D341Med (cell line): ENCODE results near the gene CDK4.
"Not testable (repeated sequence)": the region's sequence is repeated elsewhere in the genome, so short reads cannot be mapped to it uniquely, and the experiment has no call there.

Experiments used
- DNase-seq: peaks from one replicate; pipeline ENCODE4 v3.0.0; 2012; ENCODE audit warnings: low spot score

CDK4 gene

DNA sequence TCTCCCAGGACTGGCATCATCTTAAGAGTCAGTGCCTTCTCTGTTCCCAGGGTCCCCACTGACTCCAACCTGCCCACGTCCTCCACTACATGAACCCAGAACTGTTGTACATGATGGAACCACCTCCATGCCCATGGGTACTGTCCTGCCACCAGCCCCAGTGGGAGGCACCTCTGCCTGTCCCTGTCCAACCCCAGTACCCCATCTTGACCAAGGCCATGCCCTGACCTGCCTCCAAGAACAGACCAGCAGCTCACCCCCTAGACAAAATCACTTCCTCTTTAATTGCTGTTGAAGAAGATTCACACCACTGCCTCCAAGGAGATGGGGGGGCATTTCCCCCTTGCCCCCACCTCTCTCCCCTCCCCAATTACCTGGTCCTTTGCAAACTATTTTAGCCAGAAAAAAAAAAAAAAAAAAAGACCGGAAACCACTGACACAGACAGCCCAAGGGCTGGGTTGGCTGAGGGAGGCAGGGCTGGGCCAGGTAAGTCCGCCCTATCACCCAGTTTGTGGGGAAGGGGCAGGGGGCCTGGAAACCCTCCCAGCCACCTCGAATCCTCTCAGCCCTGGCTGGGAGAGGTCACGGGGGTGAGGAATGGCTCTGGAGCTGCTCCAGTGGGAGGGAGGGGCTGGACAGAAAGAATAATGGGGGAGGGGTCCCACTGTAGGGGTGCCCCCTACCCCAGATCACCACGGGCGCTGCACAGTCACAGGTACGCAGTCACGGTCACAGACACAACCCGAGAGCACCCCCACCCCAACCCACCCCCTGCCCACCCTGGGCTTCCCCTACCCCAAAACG, 27.0 kb downstream of the CDK4 start:
- peak; percentile 34 for DNase-seq

DNA sequence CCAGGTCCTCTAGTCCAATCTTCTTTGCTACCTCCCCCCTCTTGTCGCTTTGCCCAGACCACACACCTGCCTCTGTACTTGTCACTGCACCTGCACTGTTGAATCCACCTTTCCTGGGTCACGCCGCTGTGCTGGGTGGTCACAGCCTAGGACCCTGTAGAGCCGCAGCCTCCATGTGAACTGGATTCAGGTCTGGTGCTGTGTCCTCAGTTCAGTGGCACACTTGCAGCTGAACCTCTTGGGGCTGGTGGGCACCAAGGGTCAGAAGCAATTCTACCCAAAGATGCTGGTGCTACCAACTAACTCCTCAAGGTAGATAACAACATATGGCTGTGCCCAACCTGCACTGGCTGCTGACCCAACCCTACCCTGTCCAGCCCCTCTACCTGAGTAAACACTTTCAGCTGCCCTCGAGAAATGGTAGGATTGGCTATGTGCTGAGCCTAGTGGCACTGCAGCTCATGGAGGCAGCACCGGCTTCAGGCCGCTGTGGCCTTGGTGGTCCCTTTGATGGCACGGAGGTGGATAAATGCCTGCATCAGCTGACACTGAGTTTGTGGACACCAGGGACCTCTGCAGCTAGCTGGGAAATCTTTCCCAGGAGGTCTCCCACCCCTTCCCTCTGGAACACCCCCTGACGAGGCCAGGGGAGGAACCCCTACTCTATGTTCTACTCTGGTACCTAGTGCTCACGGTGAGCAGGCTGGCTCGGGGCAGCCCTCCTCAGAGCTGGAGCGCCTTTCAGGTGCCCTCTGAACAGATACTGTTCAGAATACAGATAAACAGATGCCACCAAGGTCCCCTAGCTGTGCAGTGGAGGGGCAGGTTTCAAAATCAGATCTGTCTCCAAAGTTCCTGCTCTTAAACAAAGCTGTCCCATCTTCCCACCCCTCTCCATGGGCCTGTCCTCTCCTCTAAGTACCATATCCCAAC, 27.8 kb downstream of the CDK4 start:
- DNase-seq, result peak; percentile 12

DNA sequence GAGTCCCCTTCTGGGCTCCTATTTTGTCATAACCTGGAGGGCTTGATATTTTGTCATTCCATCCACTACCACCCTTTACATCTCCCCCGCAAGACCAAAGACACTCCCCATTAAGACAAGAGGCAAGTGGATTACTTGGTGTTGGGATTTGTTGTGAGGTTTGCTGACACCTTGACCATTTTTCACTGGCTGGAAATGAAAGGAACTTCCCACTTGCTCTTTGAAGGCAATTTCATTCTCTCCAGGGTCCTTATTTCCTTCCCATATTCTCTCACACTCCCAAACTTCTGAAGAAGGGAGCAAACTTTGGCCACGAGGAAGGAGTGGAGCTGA, 28.5 kb downstream of the CDK4 start:
- DNase-seq, result no peak

DNA sequence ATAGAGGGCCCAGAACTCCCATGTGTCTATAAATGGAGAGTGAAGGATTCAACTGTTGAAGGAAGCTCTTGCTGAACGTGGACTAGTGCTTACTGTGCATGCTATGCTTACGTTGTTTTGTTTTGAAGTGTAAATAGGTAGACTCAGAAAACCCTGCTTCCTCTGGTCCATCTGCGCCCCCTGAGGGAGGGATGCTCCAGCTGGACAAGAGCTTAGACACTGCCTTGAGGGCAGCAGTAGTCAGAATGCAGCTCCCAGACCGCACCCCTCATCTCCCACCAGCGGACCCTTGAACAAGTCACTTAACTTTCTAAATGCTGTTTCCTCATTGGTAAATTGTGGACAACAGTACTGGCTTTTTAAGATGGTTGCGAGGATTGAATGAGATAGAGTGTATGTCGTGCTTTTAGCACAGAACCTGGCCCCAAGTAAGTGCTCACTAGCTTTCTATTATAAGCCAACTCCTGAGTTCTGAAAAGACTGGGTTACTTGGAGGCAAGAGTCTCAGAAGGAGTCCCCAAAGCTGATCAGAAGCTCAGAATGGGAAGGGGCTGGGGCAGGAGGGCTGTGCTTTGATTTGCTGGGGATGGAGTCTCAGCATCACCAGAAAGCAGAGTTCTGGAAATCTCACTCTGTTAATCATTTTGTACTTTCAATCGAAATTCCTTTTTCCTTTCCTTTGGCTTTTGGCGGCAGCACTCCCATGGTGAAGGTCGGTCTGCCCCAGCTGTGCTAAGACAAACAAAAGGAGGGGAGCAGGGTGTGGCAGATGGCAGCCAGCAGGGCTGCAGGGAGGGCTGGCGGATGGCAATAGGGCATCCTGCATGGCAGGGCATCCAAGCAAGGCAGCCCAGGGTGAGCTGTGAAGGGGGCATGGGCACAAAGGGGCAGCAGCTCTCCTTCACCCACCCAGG, 29.1 kb downstream of the CDK4 start:
- DNase-seq, result peak; percentile 46

DNA sequence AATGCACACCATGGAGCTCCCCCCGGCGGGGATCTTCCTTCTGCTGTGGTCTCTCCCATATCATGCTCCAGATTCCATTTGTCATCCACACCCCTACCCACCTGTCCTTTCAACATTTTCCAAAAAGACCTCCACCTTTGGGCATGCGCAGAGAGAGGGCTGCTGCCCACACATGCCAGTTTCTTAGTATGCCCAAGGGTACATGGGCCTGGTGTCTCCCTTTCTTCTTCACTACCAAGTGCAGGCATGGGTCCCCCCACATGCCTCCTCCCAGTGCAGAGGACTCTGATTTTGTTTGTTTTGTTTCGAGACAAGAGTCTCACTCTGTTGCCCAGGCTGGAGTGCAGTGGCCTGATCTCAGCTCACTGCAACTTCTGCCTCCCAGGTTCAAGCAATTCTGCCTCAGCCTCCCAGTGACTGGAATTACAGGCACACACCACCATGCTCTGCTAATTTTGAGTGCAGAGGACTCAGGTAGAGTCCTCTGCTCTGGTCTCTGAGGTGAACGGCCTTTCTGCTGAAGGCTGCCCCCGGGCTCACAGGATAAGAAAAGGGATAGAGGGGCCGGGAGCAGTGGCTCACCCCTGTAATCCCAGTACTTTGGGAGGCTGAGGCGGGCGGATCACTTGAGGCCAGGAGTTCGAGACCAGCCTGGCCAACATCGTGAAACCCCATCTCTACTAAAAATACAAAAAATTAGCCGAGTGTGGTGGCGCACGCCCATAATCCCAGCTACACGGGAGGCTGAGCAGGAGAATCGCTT, 30.1 kb downstream of the CDK4 start:
- DNase-seq, result peak; percentile 11

DNA sequence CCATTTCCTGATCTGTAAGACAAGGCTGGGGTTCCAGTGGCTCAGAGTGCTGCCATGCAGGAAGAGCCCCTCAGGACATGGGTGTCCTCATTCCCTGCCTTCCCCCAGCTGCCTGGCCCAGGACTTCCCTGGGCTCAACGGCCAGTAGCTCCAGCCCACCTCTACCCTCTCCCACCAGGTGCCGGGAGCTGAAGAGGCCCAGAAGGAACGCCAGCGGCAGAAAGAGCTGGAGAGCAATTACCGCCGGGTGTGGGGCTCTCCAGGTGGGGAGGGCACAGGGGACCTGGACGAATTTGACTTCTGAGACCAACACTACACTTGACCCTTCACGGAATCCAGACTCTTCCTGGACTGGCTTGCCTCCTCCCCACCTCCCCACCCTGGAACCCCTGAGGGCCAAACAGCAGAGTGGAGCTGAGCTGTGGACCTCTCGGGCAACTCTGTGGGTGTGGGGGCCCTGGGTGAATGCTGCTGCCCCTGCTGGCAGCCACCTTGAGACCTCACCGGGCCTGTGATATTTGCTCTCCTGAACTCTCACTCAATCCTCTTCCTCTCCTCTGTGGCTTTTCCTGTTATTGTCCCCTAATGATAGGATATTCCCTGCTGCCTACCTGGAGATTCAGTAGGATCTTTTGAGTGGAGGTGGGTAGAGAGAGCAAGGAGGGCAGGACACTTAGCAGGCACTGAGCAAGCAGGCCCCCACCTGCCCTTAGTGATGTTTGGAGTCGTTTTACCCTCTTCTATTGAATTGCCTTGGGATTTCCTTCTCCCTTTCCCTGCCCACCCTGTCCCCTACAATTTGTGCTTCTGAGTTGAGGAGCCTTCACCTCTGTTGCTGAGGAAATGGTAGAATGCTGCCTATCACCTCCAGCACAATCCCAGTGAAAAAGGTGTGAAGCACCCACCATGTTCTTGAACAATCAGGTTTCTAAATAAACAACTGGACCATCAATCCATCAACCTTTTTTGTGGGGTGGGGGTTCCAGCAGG, 31.2 kb downstream of the CDK4 start:
- peak; percentile 16 for DNase-seq

DNA sequence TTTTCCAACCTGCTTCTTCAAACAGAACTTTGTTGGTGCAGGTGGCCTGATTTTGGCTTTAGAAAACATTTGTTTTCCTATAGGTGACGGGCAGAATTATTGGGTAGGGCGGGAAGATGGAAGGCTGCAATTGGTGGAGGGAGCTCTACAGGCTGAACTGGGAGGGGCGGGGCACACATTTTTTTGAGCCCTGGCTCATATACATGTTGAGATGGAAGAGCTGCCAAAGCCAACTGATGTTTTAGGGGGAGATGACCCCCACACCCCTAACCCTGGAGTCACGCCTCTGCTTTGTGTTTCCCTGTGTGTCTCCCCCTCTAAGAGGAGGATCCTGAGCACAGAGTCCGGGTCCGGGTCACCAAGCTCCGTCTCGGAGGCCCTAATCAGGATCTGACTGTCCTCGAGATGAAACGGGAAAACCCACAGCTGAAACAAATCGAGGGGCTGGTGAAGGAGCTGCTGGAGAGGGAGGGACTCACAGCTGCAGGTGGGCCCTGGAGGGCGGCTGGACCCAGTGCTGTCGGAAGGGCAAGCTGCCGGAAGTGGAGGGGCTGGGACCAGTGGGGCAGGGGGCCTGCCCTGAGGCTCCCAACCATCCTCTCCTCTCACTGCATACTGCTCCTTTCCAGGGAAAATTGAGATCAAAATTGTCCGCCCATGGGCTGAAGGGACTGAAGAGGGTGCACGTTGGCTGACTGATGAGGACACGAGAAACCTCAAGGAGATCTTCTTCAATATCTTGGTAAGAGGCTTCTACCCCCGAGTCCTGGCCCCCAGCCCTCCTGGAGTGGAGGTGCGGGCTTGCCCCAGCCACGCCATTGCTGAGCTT, 32.1 kb downstream of the CDK4 start:
- no peak for DNase-seq

DNA sequence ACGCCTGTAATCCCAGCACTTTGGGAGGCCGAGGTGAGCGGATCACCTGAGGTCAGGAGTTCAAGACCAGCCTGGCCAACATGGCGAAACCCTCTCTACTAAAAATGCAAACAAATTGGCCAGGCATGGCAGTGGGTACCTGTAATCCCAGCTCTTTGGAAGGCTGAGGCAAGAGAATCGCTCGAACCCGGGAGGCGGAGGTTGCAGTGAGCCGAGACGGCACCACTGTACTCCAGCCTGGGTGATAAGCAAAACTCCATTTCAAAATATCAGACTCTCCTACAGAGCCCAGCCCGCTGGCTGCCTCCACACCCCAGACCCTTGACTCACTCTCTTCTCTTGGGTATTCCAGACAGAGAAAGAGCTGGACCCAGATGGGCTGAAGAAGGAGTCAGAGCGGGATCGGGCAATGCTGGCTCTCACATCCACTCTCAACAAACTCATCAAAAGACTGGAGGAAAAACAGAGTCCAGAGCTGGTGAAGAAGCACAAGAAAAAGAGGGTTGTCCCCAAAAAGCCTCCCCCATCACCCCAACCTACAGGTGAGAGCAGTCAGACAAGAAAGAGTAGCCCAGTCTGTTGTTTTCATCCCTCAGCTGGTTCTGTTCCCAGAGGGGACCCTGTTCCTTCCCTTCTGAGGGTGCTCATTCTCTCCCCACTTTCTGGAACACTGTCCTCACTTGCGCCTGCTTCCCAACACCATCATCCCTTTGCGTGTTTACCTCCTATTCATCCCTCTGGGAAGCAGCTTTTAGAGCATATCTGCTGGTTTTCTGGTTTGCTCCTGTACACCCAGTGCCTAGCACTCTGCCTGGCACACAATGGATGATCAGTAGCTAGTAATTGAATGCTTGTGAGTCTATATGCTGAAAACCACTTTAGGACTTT, 33.2 kb downstream of the CDK4 start:
- no peak for DNase-seq

DNA sequence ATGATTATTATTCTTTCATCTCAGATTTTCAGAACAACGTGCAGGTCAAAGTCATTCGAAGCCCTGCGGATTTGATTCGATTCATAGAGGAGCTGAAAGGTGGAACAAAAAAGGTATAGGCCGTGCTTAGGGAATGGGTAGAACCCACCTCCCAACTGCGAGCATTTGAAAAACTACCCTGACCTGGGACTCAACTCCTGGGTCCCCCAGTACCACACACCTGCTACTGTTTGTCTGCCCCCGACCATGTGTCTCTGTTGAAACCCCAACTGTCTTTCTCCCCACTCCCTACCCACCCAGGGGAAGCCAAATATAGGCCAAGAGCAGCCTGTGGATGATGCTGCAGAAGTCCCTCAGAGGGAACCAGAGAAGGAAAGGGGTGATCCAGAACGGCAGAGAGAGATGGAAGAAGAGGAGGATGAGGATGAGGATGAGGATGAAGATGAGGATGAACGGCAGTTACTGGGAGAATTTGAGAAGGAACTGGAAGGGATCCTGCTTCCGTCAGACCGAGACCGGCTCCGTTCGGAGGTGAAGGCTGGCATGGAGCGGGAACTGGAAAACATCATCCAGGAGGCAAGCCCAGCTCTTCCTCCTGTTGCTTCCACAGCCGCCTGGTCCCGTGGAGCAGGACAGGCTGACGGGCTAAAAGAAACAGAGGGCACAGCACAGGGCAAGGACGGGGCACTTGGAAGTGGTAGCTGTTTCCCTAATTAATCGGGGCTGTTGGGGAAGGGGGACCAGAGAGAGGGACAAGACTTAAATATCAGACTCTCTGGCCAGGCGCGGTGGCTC, 34.1 kb downstream of the CDK4 start:
- DNase-seq, result no peak

DNA sequence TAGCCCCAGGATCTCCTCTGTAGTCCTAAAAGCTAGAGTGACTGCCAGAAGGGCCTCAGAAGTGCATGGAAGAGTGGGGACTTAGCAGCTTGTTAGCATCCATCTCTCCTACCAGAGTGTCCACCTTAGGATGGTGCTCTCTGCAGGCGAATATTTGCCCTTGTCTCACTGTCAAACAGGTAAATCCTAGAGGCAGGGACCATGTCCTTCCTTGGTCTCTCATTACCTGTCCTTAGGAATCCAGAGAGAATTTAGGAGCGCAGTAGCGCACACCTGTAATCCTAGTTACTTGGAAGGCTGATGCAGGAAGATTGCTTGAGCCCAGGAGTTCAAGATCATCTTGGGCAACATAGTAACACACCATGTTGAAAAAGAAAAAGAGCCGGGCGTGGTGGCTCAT, 35.0 kb downstream of the CDK4 start:
- no peak for DNase-seq

DNA sequence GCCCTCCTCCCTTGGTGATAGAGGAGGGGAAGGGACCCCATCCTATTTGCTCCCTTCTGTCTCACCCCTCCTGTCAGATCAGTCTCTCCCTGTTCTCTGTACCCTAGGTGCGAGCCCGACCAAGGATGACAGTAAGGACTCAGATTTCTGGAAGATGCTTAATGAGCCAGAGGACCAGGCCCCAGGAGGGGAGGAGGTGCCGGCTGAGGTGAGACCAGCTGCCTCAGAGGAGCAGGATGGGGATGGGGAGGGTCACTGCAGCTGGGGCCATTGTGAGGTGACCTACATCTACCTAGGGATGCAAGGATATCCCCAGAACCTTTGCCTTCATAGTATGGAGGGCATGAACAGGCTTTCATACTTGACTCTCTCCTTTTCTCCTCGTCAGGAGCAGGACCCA, 35.8 kb downstream of the CDK4 start:
- DNase-seq, result no peak

DNA sequence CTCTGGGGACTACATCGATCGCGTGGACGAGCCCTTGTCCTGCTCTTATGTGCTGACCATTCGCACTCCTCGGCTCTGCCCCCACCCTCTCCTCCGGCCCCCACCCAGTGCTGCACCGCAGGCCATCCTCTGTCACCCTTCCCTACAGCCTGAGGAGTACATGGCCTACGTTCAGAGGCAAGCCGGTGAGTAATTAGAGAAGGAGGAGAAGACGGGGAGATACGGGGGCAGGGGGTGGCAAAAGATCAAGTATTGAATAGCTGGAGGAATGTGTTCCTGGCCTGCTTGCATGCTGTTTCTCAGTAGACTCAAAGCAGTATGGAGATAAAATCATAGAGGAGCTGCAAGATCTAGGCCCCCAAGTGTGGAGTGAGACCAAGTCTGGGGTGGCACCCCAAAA, 36.3 kb downstream of the CDK4 start:
- DNase-seq, result no peak

DNA sequence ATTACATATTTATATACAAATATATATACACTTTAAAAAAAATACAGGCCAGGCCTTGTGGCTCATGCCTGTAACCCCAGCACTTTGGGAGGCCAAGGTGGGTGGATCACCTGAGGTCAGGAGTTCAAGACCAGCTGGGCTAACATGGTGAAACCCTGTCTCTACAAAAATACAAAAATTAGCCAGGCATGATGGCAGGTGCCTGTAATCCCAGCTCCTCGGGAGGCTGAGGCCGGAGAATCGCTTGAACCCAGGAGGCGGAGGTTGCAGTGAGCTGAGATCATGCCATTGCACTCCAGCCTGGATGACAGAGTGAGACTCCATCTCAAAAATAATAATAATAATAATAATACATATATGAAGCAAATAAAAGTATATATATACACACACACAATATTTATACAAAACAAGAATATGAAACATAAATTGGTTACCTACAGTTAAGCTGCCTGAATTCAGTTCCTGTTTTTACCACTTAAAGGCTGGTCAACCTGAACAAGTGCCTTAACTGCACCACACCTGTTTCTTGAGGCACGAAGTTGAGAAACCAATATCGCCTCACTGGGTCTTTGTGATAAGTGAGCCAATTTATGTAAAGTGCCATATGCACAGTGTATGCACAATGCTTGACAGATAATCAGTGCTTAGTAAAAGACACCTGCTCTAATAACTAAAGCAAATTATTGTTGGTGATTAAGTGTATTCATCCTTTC, 36.9 kb downstream of the CDK4 start:
- DNase-seq, result not testable (repeated sequence)

DNA sequence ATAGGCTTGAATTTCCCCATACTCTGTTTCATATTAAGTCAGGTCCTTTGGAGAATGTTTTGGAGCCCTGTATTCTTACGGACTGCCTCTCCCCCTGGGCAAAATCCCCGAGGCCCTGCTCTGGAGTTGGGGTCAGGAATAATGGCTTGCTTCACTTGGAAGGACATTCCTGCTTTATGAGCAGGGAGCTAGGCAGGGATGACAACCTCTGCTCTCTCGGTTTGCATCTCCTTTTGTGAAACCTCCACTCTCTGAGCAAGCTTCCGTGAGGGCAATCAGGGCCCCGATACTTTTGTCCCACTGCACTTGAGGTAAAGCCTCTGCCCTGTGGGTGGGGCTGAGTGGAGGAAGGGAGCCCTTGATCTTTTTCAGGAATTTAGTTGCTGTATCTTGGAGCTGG, 38.9 kb downstream of the CDK4 start:
- no peak for DNase-seq

DNA sequence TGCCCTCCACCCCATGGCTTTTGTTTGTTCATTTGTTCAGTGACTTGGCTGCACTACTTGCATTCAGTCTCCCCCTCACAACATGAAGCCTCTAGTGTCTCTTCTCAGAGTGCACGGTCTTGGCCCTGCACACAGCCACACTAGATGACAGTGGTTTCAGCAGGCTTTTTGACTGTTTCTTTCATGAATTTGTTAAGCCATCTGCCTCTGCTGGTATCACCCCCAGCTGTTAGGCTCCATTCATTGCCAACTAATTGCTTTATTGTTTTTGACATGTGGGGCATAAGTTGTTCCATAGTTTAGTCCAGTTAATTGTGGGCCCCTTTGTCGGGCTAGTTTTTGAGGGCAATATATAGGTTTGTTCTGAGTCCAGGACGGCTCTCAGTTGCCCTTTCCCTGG, 39.4 kb downstream of the CDK4 start:
- DNase-seq, result no peak

DNA sequence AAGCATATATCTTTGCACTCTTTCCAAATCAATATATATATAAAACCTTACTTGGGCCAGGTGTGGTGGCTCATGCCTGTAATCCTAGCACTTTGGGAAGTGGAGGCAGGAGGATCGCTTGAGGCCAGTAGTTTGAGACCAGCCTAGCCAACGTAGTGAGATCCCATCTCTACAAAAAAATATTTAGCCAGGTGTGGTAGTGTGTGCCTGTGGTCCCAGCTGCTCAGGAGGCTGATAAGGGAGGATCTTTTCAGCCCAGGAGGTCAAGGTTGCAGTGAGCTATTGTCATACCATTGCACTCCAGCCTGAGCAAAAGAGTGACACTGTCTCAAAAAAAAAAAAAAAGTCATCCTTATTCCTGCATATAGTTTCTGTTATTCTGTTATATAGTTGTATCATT, 43.8 kb downstream of the CDK4 start:
- no peak for DNase-seq

DNA sequence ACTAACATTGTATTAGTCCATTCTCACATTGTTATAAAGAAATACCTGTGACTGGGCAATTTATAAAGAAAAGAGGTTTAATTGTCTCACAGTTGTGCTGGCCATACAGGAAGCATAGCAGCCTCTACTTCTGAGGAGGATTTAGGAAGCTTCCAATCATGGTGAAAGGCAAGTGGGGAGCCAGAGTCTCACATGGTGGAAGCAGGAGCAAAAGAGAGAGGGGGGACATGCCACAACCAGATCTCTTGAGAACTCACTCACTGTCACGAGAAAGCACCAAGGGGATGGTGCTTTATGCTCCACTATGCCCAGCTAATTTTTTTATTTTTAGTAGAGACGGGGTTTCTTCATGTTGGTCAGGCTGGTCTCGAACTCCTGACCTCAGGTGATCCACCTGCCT, 44.9 kb downstream of the CDK4 start:
- no peak for DNase-seq
